Activated T-cell treated with anti-CD3 and anti-CD28 coated beads, Interleukin-2, amount 50 U/mL, for 1 hour (primary cell): ENCODE data around the gene ATG4C.

ENCODE experiments used
- DNase-seq: peaks from one replicate; pipeline ENCODE4 v3.0.0-alpha.2; 2020

ATG4C gene

GRCh38 chr1:62905872-62906271, 121.9 kb downstream of the ATG4C start:
- DNase-seq: no peak

DNA sequence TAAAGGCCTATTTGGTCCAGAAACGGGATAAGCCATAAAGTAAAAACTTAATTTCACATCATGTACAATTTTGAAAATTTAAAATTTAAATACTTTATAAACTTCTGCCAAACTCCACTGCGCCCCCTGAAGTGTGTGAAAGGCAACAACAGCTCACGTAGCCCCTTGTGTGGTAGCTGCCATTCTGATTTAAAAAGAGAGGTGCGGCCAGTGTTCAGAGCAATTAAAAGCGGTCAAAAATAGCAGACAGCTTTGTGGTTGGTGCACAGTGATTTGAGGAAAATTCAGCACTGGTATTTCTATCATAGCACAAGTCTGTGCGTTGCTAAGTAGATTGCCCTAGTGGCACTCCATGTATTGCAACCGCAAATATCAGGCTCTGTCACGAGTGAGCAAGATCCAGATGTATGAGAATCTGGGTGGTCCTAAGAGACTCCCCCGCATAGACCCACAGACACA, 122.5 kb downstream of the ATG4C start:
- no peak for DNase-seq

DNA sequence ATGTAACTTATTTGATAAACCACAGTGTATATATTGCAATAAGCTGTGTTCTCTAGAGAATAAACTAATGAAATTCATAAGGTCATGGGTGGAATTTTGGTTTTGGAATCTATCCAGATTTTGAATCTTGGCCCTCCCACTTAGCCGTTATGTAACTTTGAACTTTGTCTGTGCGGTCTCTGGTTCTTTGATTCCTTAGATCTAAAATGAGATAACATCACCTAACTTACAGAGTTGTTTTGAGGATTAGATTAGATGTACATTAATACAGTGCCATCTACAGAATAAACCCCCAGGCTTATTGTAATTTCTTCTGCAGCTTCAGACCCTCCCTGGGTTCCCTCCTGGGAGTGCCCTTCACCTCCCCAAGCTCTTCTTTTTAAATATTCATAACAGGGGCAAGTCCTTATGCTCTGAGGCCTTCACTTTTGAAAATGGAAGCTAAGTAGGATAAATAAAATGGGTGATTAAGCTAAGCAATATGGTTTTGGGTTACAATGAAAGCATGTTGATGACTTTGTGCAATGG, 124.3 kb downstream of the ATG4C start:
- no peak for DNase-seq

- no peak for DNase-seq
Observed at GRCh38 chr1:62912028-62912638, 128.2 kb downstream of the ATG4C start.
